ENCODE results near the gene PVR. TPM values are rescaled to one million over a fixed set of nuclear protein-coding genes. Genes with fewer than 3 reads are reported as not detected.

The PVR gene
- total and polyA plus RNA-seq, 9 of the 15 experiments (the other 6 are each of a cell fraction or from before 2014, with no cell fraction given), result 0.89 to 14.5 (median 9.8) TPM

- no peaks in the 10 kb centered on the region for H3K9me1 ChIP-seq (ENCODE audit: control insufficient read depth, insufficient read depth, low read length)
- H3K27me3 ChIP-seq (ENCODE audit: control insufficient read depth in 2 of 2, insufficient read depth in 2 of 2, low read length in 2 of 2), result no peaks in the 10 kb centered on the region; a peak in 2 of 5 replicates
- DNase-seq (ENCODE audit: extremely low read depth in 1 of 4, low spot score in 3 of 4) (no peak), FAIRE-seq (no peak), ATAC-seq (no peak)
- intact Hi-C loops (cut with micrococcal nuclease) (no loop called here), in situ Hi-C loops (cut with MboI) (no loop called here)
- no peak overlapping the region for H2AFZ ChIP-seq (ENCODE audit: low read depth, low read length)
- CTCF ChIA-PET (ENCODE audit: low intra/inter-chr PET ratio), result no interaction called here
- H3K36me3 ChIP-seq (ENCODE audit: control insufficient read depth, insufficient read depth, low read length), result no peaks in the 10 kb centered on the region
- no peak overlapping the region for H3K4me2 ChIP-seq (ENCODE audit: insufficient read depth, low read length)
- POLR2A ChIA-PET, result interaction anchor here (1.2 to 2.5 kb wide), 3 partner anchors 8 to 20 kb away, joined by 3 to 7 read pairs (median 4); no protein-coding TSS in a partner anchor
- no peak overlapping the region for H3K27ac ChIP-seq (ENCODE audit: extremely low read depth, low read depth, low read length)
- no peak overlapping the region for H3K4me3 ChIP-seq
- H3K9ac ChIP-seq (ENCODE audit: insufficient read depth in 1 of 2, low read depth in 2 of 2, low read length in 2 of 2), result no peak overlapping the region
- no peaks in the 10 kb centered on the region for H4K20me1 ChIP-seq (replicated peaks; ENCODE audit: control insufficient read depth, insufficient read depth, low read length)
- H3K4me1 ChIP-seq (replicated peaks in 1 of 2; ENCODE audit: control insufficient read depth in 2 of 2, insufficient read depth in 2 of 2, low read length in 2 of 2), result peaks cover 7 to 11% of the 10 kb centered on the region in 2 experiments; a peak in 4 of 5 replicates
- H3K79me2 ChIP-seq (ENCODE audit: control insufficient read depth, insufficient read depth, low read length), result no peaks in the 10 kb centered on the region
- no peaks in the 10 kb centered on the region for H3K9me3 ChIP-seq (replicated peaks; ENCODE audit: control insufficient read depth, insufficient read depth, low read depth, low read length)
- BruUV-seq (replicated peaks), result no TSS peak
- 66% methylated on average over 2 of the region's 2 CpGs for WGBS (ENCODE audit: insufficient coverage, low coverage, missing lambda C conversion rate)
- TF ChIP-seq MTA2 (IDR thresholded peaks at IDR 0.05; ENCODE audit: low read depth) (no peak), ZNF449 (CRISPR knock-in tag; IDR thresholded peaks at IDR 0.05) (no peak), HDGF (IDR thresholded peaks at IDR 0.05) (no peak), TRIM28 (IDR thresholded peaks at IDR 0.05) (no peak), CTBP1 (IDR thresholded peaks at IDR 0.05; ENCODE audit: borderline replicate concordance) (no peak), NR0B1 (IDR thresholded peaks at IDR 0.05; ENCODE audit: partially characterized antibody) (no peak), CREB3L1 (IDR thresholded peaks at IDR 0.05; ENCODE audit: borderline replicate concordance, low read depth) (no peak), CLOCK (CRISPR knock-in tag; IDR thresholded peaks at IDR 0.05; ENCODE audit: borderline replicate concordance) (no peak), ZNF232 (CRISPR knock-in tag; IDR thresholded peaks at IDR 0.05) (no peak), BRF2 (IDR thresholded peaks at IDR 0.05; ENCODE audit: borderline replicate concordance, insufficient read depth, insufficient read length) (no peak), ZNF398 (CRISPR knock-in tag; IDR thresholded peaks at IDR 0.05) (no peak), RNF2 (IDR thresholded peaks at IDR 0.05) (no peak)
These were observed 31.9 kb upstream of the PVR start for GRCh38 chr19:44611812-44612295.
